Measurements from ENCODE around the gene DPY19L2.
"Not testable (repeated sequence)": the region's sequence is repeated elsewhere in the genome, so short reads cannot be mapped to it uniquely, and the experiment has no call there.

DNA sequence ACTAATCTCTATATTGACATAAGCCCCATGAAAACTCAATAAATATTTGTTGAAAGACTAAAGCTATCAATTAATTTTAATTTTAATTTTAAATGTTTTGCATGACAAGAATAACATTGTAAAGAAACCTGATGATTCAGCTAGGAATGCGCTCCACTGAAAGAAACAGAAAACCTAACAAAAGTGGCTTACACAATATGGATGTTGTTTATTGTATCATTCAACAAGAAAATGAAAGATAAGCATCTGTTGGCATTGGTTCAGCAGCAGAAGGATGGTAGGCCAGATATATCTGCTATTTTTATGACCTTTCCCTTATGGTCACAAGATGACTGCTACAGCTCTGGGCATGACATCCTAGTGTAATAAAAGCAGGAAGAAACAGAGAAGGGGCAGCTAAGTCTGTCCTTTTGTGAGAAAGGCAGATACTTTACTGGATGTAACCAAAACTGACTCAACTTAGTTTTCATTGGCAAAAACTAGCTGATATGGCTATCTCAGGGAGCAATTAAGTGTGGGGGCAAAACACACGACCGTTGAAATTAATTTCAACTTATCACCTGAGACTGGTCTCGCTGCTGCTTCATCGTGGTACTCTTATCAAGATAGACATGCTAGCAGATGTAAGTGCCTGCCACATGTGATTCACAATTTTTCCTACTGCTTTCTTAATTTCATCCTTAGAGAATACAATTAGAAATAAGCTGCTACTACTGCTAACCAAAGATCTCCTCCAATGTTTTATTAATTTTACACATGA lies 24.7 kb downstream of the DPY19L2 start:
- TF ChIP-seq POLR2A (IDR thresholded peaks at IDR 0.05; ENCODE audit: extremely low read depth, insufficient read length), result not testable (repeated sequence)
- TF ChIP-seq, protein P1, sequence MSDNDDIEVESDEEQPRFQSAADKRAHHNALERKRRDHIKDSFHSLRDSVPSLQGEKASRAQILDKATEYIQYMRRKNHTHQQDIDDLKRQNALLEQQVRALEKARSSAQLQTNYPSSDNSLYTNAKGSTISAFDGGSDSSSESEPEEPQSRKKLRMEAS (IDR thresholded peaks at IDR 0.05; ENCODE audit: low read depth, low read length), result not testable (repeated sequence)
- TF ChIP-seq, protein P2, sequence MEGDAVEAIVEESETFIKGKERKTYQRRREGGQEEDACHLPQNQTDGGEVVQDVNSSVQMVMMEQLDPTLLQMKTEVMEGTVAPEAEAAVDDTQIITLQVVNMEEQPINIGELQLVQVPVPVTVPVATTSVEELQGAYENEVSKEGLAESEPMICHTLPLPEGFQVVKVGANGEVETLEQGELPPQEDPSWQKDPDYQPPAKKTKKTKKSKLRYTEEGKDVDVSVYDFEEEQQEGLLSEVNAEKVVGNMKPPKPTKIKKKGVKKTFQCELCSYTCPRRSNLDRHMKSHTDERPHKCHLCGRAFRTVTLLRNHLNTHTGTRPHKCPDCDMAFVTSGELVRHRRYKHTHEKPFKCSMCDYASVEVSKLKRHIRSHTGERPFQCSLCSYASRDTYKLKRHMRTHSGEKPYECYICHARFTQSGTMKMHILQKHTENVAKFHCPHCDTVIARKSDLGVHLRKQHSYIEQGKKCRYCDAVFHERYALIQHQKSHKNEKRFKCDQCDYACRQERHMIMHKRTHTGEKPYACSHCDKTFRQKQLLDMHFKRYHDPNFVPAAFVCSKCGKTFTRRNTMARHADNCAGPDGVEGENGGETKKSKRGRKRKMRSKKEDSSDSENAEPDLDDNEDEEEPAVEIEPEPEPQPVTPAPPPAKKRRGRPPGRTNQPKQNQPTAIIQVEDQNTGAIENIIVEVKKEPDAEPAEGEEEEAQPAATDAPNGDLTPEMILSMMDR (IDR thresholded peaks at IDR 0.05; ENCODE audit: low read depth, low read length), result not testable (repeated sequence)
